GM10266 (cell line): Measurements from ENCODE around the gene FGD5.
A peak's percentile ranks its signal among the peaks of the same experiment; 100 is the strongest.

ENCODE experiments used
- DNase-seq: peaks from one replicate; pipeline ENCODE4 v3.0.0; 2012; ENCODE audit errors: extremely low spot score
- TF ChIP-seq, protein P1 (sequence below): IDR thresholded peaks from 2 replicates; pipeline ENCODE4 v1.5.1; 2012; ENCODE audit warnings: mild to moderate bottlenecking, low read depth; ENCODE audit not compliant: control insufficient read depth, insufficient read depth; ENCODE audit errors: missing control alignments

The FGD5 gene

DNA sequence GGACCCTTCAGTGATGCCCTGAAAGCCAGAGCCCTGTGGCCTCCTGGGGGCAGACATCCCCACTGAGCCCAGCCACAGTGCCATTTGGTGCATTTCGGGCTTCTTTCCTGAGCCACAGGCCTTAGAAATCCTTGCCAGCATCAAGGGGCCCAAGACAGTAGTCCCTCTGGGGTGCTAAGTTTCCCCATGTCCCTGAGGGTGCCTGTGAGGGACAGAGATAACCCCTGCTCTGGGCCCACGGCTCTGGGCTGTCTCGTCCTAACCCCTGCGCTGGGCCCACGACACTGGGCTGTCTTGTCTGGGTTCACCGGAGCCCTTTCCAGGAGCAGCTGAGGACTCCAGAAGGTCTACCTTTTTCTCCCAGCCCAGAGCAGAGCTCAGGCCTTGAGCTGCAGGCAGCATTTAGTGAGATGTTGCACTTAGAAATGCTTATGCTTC, 45.1 kb upstream of the FGD5 start:
- no peak for DNase-seq
- TF ChIP-seq, protein P1, sequence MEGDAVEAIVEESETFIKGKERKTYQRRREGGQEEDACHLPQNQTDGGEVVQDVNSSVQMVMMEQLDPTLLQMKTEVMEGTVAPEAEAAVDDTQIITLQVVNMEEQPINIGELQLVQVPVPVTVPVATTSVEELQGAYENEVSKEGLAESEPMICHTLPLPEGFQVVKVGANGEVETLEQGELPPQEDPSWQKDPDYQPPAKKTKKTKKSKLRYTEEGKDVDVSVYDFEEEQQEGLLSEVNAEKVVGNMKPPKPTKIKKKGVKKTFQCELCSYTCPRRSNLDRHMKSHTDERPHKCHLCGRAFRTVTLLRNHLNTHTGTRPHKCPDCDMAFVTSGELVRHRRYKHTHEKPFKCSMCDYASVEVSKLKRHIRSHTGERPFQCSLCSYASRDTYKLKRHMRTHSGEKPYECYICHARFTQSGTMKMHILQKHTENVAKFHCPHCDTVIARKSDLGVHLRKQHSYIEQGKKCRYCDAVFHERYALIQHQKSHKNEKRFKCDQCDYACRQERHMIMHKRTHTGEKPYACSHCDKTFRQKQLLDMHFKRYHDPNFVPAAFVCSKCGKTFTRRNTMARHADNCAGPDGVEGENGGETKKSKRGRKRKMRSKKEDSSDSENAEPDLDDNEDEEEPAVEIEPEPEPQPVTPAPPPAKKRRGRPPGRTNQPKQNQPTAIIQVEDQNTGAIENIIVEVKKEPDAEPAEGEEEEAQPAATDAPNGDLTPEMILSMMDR = no peak

GRCh38 chr3:14774431-14774830, 44.3 kb upstream of the FGD5 start:
- DNase-seq = no peak
- TF ChIP-seq, protein P1 = no peak

DNA sequence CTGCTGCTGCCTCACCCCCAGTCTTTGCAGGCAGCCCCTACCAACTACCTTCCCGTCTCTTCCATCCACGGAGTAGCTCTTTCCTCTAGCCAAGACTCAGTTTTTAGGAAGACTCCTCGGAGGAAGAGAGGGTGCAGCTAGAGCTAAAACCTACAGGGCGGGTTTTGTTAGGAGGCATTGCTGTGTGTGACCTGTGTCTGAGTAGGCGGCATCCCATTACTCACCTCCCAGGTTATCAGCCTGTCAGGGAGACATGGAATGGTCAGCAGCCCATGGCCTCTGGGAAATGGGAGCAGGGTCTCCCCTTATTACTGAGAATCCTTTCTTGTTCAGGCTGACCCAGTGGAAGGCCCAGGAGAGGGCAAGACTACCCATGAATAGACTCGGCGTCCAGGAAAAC, 43.8 kb upstream of the FGD5 start:
- TF ChIP-seq, protein P1 = no peak
- DNase-seq = no peak

DNA sequence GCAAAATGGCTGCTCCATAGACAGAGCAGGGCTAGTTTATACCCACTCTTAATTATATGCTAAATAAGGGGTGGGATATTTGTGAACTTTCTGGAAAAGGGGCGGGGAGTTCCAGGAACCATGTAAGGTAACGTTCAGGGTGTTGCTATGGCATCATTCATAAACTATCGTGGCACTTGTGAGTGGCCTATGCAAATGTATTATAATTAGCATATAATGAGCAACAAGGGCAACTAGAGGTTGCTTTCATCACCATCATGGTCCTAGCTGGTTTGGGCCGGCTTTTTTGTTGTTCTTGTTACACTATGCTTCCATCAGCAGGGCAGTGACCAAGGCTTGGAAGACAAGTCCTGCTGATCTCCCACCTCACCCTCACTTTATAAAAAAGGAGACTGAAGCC, 43.2 kb upstream of the FGD5 start:
- no peak for DNase-seq
- TF ChIP-seq, protein P1 = no peak

DNA sequence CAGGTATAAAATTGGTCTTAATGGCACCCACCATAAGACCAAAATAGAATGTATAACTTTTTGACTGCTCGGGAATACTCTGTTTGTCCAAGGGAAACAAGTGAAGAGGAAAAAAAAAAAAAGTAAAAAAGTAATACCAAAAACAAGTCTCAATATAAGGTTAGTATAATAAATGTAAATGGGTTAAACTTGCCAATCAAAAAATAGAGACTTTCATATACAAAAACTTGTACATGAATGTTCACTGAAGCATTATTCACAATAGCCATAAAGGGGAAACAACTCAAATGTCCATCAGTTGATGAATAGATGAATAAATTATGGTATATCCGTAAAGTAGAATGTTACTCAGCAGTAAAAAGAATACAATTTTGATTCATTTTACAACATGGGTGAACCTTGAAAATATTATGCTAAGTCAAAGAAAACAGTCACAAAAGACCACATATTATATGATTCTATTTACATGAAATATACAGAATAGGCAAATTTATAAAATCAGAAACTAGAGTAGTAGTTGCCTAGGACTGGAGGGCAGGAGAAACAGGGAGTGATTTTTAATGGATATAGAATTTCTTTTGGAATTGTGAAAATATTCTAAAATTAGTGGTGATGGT, 39.6 kb upstream of the FGD5 start:
- DNase-seq = no peak

GRCh38 chr3:14780927-14781507, 37.7 kb upstream of the FGD5 start:
- peak; percentile 78 for DNase-seq
- TF ChIP-seq, protein P1 = peak; percentile 87

More for the DNA sequence above, 39.6 kb upstream of the FGD5 start:
- TF ChIP-seq, protein P1 = no peak

- TF ChIP-seq, protein P1 = no peak
- DNase-seq = no peak
Observed at GRCh38 chr3:14783480-14784086, 35.2 kb upstream of the FGD5 start.
